22Rv1 (cell line): Measurements from ENCODE around the gene SLC44A4.
"Not testable (repeated sequence)": the region's sequence is repeated elsewhere in the genome, so short reads cannot be mapped to it uniquely, and the experiment has no call there.

Experiments used
- CTCF ChIP-seq: fragments of 450-650 bp; IDR thresholded peaks from 2 replicates; pipeline ENCODE4 v1.5.1; 2017; ENCODE audit warnings: mild to moderate bottlenecking
- ZFX ChIP-seq: fragments of 450-650 bp; IDR thresholded peaks from 2 replicates; pipeline ENCODE4 v1.6.1; 2017; ENCODE audit warnings: antibody characterized with exemption, borderline replicate concordance

GRCh38 chr6:31817133-31817928 lies 61.5 kb downstream of the SLC44A4 start:
- TF ChIP-seq CTCF, ZFX: not testable (repeated sequence)
